Stimulated activated naive CD8-positive, alpha-beta T cell treated with anti-CD3 and anti-CD28 coated beads, Interleukin-15, amount 100 ng/mL, for 72 hours (primary cell): ENCODE measurements around the gene KLC1.

ENCODE experiments used
- ATAC-seq: fragments of 150-1000 bp; cut with Tn5 transposase; 2 replicates; pipeline ENCODE4 v1.10.0; 2021; ENCODE audit warnings: mild to moderate bottlenecking, moderate library complexity
- DNase-seq, 2 donors: peaks; one replicate each; pipeline ENCODE4 v3.0.0; 2021 to 2022
- H3K27ac Mint-ChIP-seq, 2 donors: one replicate each; pipeline ENCODE4 v1.8.0; 2022; ENCODE audit warnings: mild to moderate bottlenecking in 2 of 2, mixed read lengths in 2 of 2, moderate library complexity in 2 of 2
- H3K27me3 Mint-ChIP-seq: one replicate; pipeline ENCODE4 v1.8.0; 2022; ENCODE audit warnings: mixed read lengths
- H3K4me1 Mint-ChIP-seq: one replicate; pipeline ENCODE4 v1.8.0; 2022; ENCODE audit warnings: mild to moderate bottlenecking, mixed read lengths
- H3K4me3 Mint-ChIP-seq, 2 donors: one replicate each; pipeline ENCODE4 v1.8.0; 2022; ENCODE audit warnings: mild to moderate bottlenecking in 2 of 2, mixed read lengths in 2 of 2, moderate library complexity in 1 of 2
- H3K9me3 Mint-ChIP-seq, 2 donors: one replicate each; pipeline ENCODE4 v1.8.0; 2022; ENCODE audit warnings: mixed read lengths in 2 of 2

The KLC1 gene

DNA sequence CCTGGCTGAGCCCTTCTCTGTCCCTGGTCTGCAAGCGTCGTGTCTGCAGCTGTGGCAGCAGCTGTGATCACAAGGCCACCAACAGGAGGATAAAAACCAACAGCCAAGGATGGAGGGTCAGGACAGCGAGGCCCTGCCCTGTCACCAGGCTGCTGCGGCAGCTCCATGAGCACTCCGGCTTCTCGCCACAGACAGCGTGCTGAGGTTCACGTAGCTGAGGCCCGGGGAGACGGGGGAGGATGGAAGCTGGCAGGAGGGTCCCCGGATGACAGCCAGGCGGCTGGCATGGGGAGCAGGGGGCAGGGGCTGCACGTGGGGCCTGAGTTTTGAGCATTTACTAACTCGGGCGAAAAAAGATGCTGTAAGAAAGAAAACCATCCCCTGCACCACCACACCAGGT, 80.8 kb downstream of the KLC1 start:
- Mint-ChIP-seq H3K9me3 (no peaks in the 10 kb centered on the region), H3K27ac (peak overlapping the region in 1 of 2 donors; percentile 77), H3K27me3 (no peaks in the 10 kb centered on the region), H3K4me3 (no peak overlapping the region), H3K4me1 (peaks cover 53% of the 10 kb centered on the region)
- DNase-seq (no peak), ATAC-seq (no peak)

DNA sequence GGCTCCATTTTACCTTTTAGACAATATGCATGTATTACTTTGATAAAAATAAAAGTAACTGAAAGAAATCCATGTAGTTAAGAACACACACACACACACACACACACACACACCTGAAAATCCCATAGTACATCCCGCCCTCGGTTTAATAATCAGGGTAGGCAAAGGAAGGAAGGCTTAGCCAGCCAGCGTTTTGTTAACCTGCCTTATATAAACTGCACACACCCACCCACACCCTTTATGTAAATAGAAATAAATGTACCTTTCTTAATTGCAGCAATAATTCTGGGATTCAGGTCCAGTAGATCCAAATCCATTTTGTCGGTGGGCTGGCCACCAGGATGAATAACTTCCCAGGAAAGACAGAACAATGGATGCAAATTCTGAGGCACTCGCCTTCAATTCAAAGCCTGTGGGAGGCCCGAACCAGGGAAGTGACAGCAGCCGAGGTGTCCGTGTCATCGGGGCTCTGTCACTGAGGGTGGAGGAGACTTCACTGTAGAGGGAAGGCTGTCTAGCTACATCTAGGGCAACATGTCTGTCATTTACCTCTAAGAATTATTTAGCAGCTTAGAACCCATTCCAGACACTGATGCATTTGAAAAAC, 81.9 kb downstream of the KLC1 start:
- H3K4me1 Mint-ChIP-seq, result peaks cover 52% of the 10 kb centered on the region
- H3K9me3 Mint-ChIP-seq, result no peaks in the 10 kb centered on the region
- no peaks in the 10 kb centered on the region for H3K27me3 Mint-ChIP-seq
- no peak for DNase-seq
- H3K27ac Mint-ChIP-seq, result no peak overlapping the region
- ATAC-seq, result no peak
- no peak overlapping the region for H3K4me3 Mint-ChIP-seq

DNA sequence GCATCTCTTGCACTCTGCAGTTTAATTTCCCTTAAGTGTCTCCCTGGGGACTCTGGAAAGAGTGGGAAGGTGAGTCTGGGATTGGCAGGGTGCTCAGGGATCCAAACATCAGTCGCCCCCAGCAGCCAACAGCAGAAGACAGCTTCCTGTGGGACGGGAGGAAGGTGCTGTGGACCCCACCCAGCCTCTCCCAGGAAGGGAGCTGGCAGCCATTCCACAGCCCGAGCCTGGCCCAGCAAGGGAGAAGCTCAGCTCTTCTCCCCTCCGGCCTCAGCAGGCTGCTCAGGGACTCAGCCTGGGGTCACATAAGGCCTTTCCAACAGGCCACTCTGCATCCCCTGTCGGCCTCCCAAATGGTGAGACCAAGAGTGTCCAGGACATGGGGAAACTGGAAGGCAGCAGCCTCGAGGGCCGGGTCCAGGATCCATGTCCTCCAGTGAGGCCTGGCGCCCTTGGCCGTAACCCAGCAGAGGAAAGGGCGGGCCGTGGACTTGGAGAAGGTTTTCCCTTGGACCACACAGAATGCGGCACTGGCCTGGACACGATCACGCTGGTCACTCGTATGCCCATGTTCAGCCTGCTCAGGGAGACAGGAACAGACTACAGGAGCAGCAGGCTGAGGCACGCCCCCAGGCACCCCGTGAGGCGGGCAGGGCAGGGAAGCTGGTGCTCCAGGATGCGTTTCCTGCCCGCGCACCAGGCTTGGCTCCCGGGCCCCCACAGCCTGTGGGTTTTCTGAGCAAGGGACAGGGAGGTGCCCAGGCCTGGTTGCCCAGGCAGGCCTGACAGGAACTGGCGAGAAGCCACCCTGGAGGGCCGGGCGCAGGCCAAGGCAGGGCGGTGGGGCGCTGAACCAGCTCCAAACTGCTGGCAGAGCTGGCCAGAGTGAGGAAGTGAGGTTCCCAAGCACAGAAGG, 82.8 kb downstream of the KLC1 start:
- no peak overlapping the region for H3K4me3 Mint-ChIP-seq
- H3K27ac Mint-ChIP-seq, result peak overlapping the region in 1 of 2 donors; percentile 90
- no peak for ATAC-seq
- no peaks in the 10 kb centered on the region for H3K9me3 Mint-ChIP-seq
- H3K27me3 Mint-ChIP-seq, result no peaks in the 10 kb centered on the region
- peaks cover 56% of the 10 kb centered on the region for H3K4me1 Mint-ChIP-seq
- DNase-seq, result no peak

DNA sequence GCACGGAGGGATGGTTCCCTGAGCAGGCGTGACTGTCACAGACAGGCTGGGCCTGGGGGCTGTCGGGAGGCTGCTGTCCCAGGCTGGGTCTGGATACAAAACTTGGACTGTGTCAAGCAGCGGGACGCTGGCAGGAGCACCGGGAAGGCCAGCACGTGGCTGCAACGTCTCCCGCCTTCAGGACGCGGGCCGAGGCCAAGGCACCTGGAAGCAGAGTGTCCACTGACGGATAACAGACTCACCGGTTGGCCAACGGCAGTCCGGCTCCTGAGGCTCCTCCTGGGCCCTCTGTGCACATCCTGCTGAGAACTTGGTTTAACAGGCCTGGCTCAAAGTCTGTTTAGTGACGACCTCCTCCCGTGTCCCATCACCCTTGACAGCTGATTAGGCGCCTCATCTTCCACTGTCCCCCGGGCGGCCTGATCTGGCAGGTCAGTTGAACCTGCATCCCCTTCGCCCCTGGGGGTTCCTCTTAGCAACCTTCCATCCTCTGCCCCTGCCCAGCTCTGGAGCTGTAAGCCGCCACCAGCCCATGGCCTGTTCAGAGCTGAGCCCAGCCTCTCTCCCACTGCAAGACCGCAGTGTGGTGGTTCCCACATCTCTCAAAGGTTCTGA, 83.7 kb downstream of the KLC1 start:
- DNase-seq (no peak), ATAC-seq (no peak)
- Mint-ChIP-seq H3K9me3 (no peaks in the 10 kb centered on the region), H3K27me3 (no peaks in the 10 kb centered on the region), H3K4me3 (no peak overlapping the region), H3K27ac (peak overlapping the region in 1 of 2 donors; percentile 9), H3K4me1 (peaks cover 64% of the 10 kb centered on the region)

DNA sequence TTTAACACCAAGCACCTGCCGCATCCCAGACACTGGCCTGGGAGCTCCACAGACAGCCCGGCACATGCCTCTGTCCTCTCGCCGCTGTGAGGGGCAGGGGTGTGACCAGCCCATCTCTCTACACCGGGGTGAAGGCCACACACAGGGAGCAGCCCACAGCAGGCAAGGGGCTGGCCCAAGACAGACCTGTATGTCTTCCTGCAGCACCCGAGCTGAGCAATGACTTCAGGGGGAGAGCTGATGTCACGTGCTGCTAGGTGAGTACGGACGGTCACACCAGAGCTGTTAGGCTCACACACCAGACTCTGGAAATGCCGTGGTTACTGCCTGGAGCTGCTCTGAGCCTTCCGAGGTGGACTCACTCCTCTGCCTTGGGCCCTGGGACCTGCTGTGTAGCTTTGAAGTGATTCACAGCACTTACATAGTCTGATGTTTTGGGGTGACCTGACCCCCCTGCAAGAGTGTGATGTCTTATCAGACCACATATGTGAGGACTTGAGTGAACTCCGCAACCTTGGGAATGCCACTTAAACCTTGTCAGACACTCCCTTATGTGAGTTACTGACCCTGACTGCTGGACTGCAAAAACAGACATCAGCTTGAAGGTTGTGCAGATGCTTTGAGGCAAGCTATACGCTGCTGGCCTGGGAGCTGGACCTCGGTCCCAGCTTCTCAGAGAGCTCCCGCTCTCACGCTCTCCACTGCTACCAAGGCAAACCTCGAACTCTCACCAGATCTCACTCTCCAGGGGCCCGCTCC, 84.5 kb downstream of the KLC1 start:
- H3K9me3 Mint-ChIP-seq, result no peaks in the 10 kb centered on the region
- peak overlapping the region; percentile 93 to 100 for H3K4me3 Mint-ChIP-seq
- DNase-seq (no peak), ATAC-seq (no peak)
- peaks cover 72% of the 10 kb centered on the region for H3K4me1 Mint-ChIP-seq
- no peaks in the 10 kb centered on the region for H3K27me3 Mint-ChIP-seq
- peak overlapping the region in 1 of 2 donors; percentile 94 for H3K27ac Mint-ChIP-seq

DNA sequence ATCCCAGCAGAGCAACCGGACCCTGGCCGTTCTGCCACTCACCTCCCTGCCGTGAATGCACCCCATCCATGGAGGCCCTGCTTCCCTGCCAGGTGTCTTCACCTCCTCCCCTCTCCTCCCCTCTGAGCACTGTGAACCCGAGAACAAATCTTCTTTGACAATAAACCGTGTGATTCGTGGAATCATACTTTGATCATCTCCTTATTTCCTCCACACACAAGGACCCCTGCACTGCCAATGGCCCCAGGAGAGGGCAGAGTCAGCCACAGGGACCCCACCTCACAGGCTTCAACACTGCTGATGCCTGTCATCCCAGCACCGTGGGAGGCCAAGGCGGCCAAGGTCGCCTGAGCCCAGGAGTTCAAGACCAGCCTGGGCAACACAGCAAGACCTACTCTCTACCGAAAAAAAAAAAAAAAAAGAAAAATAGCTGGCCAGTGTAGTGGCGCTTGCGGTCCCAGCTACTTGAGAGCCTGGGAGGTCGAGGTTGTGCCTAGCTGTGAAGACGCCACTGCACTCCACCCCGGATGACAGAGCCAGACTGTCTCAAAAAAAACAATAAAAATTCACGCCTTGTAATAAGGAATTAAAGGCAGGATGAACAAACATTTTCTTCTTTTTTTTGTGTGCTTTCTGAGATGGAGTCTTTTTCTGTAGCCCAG, 85.2 kb downstream of the KLC1 start:
- no peak for ATAC-seq
- Mint-ChIP-seq H3K4me1 (peaks cover 77% of the 10 kb centered on the region), H3K27me3 (no peaks in the 10 kb centered on the region), H3K9me3 (no peaks in the 10 kb centered on the region), H3K27ac (peak overlapping the region; percentile 94 to 100), H3K4me3 (peak overlapping the region; percentile 93 to 100)
- DNase-seq, result no peak

DNA sequence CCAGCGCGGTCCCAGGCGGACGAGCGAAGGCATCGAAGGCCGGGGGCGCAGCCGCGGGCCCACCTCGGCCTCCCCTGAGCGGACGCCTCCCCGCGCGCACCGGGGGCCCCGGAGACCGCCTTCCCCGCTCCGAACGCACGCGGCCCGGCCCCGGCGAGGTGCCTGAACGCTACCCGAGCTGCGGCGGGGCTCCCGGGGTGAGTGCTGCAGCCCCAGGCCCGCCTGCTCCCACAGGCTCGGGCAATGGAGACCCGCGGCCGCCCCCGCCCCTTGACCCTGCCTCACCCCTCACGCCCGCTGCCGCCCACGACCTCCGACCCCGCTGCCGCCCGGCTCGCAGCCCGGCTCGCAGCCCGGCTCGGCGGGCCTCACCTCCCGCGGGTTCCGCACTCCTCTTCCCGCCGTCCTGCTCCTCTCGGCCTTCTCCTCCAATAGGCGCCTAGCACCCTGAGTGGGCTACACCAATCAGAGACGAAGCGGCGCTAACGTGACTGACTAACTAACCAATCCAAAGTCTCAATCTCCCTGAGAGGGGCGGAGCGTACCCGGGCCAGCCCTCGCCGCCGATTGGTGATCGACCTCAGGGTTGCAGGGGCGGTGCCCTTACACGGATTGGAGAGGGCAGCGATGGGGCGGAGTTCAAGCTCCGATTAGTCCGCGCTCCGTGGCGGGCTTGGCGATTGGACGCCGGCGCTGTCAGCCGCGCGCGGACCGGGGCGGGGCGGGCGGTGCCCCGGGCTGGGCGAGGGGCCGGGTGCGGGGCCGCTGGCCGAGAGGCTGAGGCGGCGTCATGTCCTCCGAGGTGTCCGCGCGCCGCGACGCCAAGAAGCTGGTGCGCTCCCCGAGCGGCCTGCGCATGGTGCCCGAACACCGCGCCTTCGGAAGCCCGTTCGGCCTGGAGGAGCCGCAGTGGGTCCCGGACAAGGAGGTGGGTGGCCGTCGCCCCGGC, 86.3 kb downstream of the KLC1 start, which contains the start of the genes XRCC3 and ZFYVE21:
Gene XRCC3 (minus strand): TSS at position 400 of the 949 bp plus-strand sequence. CDS start 4,364 bp downstream, outside the sequence.
Gene ZFYVE21 (plus strand): TSS at position 759 of the 949 bp plus-strand sequence. CDS start 32 bp downstream, at position 791.
- no peaks in the 10 kb centered on the region for H3K9me3 Mint-ChIP-seq
- peak within 1 kb of the TSS; percentile 93 to 100 for H3K4me3 Mint-ChIP-seq
- H3K27ac Mint-ChIP-seq, result peak within 1 kb of the TSS; percentile 97 to 100
- no peaks in the 10 kb centered on the region for H3K27me3 Mint-ChIP-seq
- H3K4me1 Mint-ChIP-seq, result peaks cover 82% of the 10 kb centered on the region
- ATAC-seq (peak; percentile 95), DNase-seq (peak; percentile 100)

DNA sequence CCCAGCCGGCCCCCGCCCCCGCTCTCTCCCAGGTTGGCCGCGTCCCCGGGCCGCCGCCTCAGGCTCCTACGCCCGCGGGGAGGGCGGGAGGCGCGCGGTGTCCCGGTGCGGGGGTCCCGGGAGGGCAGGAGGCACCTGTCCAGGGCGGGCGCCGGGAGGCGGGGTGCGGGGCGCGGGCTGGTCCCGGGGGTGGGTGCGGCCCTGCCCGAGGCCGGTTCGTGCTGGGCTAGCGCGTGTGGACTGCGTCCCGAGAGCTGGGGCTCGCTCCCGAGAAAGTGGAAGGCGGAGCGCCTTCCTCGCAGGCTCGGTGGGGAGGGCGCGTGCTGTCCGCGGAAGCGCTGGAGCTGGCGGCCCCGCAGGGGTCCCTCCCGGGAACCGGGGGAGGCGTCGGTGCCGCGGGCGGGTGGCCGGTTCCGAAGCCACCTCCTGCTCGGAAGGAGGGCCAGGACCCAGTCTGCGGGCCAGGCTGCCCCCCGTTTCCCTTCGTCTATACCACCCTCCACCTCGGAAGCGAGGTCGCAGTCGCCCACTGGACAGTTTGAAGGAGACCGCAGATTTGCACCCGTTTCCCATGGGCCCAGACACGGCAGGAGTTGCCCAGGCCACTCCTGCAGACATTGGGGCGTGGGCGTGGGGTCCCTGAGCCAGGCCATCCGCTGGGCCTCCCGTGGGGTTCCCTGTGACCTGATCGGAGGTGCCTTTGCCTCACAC, 87.2 kb downstream of the KLC1 start:
- Mint-ChIP-seq H3K9me3 (no peaks in the 10 kb centered on the region), H3K27me3 (no peaks in the 10 kb centered on the region), H3K4me1 (peaks cover 80% of the 10 kb centered on the region), H3K27ac (no peak overlapping the region), H3K4me3 (peak overlapping the region; percentile 73 to 93)
- peak; percentile 15 for ATAC-seq
- no peak for DNase-seq

DNA sequence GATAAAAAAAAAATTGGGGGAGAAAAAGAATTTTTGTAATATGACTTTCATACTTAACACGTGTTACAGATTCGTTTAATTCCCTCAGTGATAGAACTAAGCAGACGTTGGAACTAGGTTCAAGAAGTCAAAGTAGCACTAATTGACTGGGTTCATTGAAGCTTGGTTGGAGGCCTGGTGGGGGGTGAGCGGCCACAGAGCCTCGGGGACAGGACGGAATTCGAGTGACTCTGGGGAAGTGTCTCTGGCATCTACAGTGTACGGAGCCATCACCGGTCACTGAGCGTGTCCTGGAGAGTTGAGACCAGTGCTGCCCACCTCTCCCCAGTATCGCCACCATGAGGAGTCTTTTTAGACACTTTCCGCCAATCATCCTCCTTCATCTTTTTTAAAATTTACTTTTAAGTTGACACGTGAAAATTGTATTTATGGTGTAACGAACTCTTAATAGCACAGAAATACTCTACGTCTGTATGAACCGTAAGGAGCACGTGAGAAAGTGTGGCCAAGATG, 87.9 kb downstream of the KLC1 start:
- Mint-ChIP-seq H3K4me3 (peak overlapping the region; percentile 73 to 93), H3K4me1 (peaks cover 73% of the 10 kb centered on the region)

DNA sequence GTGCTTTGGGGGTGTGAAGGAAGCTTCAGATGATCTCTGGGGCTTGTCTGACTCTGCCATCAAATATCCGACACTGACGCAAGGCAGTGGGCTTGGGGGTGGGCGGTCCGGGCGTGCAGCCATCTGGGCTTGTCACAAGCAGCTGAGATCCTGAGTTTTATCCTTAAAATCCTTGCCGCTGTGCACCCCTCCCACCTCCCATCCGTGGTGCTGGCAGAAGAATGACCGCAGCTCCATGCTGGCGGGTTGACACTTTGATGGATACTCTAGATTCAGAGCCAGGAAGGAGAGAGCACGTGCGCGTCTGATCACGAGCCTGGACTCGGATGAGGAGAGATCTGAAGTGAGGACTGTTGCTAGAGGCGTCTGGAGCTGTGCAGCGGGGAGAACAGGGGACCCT, 89.6 kb downstream of the KLC1 start:
- ATAC-seq (no peak), DNase-seq (no peak)
- no peaks in the 10 kb centered on the region for H3K9me3 Mint-ChIP-seq
- H3K27ac Mint-ChIP-seq, result peak overlapping the region in 1 of 2 donors; percentile 12
- H3K27me3 Mint-ChIP-seq, result no peaks in the 10 kb centered on the region
- peak overlapping the region in 1 of 2 donors; percentile 42 for H3K4me3 Mint-ChIP-seq
- peaks cover 57% of the 10 kb centered on the region for H3K4me1 Mint-ChIP-seq

More for the DNA sequence above, 87.9 kb downstream of the KLC1 start:
- no peak for ATAC-seq
- Mint-ChIP-seq H3K27me3 (no peaks in the 10 kb centered on the region), H3K9me3 (no peaks in the 10 kb centered on the region), H3K27ac (no peak overlapping the region)
- no peak for DNase-seq

DNA sequence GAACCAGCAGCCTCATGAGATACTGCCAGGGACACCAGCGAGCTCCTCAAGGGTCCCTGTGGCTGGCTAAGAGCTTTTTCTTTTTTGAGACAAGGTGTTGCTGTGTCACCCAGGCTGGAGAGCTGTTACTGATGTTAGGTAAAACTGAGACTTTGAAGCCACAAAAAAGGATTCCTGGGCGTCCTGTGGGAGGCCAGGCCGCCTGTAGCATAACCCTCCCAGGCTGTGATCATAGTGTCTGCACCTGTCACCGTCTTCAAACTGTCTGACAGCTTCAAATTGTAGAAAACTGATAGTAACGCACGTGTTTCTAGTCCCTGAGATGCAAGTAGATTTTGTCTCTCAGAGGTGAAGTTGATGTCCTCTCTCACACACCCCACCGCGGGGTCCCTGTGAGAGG, 90.7 kb downstream of the KLC1 start:
- DNase-seq (no peak), ATAC-seq (no peak)
- no peak overlapping the region for H3K4me3 Mint-ChIP-seq
- no peaks in the 10 kb centered on the region for H3K27me3 Mint-ChIP-seq
- H3K27ac Mint-ChIP-seq, result no peak overlapping the region
- peaks cover 47% of the 10 kb centered on the region for H3K4me1 Mint-ChIP-seq
- no peaks in the 10 kb centered on the region for H3K9me3 Mint-ChIP-seq

DNA sequence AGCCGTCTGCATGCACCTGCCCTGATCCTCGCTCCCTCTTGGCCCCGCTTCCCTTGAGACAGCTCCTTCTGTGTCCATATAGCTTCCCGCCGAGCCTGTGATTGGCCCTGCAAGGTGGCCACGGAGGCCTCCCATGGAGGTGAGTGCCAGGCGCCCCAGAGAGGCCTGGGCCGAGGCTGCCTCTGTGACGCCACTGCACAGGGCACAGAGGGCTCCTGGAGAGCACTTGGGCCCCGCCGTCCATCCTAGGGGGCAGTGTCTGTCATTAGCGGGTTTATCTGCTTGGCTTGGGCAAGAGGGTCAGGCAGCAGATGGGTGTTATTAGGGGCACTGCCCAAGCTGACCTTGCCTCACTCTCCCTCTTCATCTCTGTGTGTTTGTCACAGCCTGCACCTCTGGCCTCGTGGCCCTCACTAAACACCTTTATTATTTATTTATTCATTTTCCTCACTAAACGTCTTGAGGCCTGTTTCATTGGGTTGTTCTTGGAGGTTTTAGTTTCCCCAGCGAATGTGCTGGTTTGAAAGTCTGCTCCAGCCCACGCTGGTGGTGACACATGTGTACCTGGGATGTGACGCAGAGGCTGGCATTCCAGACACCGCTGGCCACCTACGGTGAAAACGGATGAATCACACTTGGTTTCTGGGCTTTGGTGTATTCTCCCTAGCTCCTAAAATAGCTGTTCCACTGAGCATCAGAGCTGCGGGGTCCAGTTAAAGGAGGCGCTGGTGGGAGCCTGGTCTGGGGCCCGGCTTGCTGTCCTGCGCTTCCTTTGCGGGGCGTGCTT, 92.5 kb downstream of the KLC1 start:
- H3K27ac Mint-ChIP-seq, result peak overlapping the region in 1 of 2 donors; percentile 52
- H3K4me1 Mint-ChIP-seq, result peaks cover 39% of the 10 kb centered on the region
- no peak for DNase-seq
- no peaks in the 10 kb centered on the region for H3K9me3 Mint-ChIP-seq
- ATAC-seq, result no peak
- H3K27me3 Mint-ChIP-seq, result no peaks in the 10 kb centered on the region
- no peak overlapping the region for H3K4me3 Mint-ChIP-seq

DNA sequence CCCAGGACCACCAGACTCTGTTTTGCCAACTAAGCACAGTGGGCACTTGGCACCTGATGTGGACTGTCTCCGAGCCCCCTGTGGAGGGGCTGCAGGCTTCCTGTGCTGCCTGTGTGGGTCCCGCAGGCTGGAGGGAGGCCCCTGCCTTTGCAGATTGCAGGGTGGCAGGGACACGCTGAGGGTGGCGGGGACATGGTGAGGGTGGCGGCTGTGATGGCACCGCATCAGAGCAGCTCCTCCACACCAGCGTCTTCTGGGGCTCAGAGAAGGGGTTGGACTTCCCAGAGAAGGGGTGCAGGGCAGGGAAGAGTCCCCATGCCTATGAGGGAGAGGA, 94.7 kb downstream of the KLC1 start:
- H3K4me3 Mint-ChIP-seq, result no peak overlapping the region
- no peaks in the 10 kb centered on the region for H3K9me3 Mint-ChIP-seq
- ATAC-seq (no peak), DNase-seq (no peak)
- H3K27me3 Mint-ChIP-seq, result no peaks in the 10 kb centered on the region
- H3K4me1 Mint-ChIP-seq, result peaks cover 19% of the 10 kb centered on the region
- H3K27ac Mint-ChIP-seq, result no peak overlapping the region
